ENCODE data around the gene COPS3. TPM values are rescaled to one million over a fixed set of nuclear protein-coding genes. Genes with fewer than 3 reads are reported as not detected.

COPS3 gene
- total RNA-seq, 1 donor from 2014 or later = 107 TPM

- DNase-seq (ENCODE audit: low read depth, low spot score) = no peak
These were observed 43.6 kb upstream of the COPS3 start for GRCh38 chr17:17324616-17325015.

DNA sequence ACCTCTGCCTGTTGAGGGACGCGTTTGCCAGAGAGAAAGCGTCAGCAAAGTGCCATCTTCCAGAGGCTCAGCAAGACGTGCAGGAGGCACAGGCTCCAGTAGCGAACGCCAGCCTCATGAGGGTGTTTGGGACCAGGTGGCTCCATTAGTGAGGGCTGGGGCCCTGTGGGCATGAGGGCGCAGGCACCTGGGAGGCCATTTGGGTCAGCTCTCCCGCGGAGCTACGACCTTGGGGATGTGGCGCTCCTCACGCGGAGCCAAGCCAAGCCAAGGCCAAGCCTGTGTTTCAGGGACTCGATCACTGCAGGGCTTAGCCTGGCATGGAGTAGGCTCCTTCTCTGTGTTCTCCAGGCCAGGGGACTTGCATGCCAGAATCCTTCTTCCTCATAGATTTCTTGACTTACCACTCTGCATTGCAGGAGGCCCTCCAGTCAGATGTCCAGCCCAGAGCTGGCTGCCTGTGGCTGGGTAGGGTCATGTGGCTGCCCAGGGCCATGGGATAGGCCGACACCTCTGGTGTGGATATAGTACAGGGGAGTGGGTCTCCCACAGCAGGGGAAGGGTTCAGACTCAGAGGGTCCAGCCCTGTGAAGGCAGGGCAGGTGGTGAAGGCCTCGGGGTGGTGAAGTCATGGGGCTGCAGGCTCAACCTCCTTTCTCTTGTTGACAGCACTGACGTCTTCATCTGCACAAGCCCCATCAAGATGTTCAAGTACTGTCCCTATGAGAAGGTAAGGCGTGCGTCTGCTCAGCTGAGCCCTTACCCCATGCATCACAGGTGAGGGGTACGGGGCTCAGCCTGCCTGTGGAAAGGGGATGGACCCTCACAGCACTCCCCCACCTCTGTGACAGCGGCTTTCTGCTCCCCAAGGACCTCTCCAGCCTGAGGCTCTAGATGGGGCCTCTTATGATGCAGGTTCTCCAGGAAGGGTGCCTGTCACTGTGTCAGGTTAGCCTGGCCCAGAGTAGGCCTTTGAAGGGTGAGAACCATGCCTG lies 41.8 kb upstream of the COPS3 start:
- no peak for TF ChIP-seq CTCF (conservative IDR thresholded peaks at IDR 0.05)
- H3K4me3 Mint-ChIP-seq = no peak overlapping the region
- H3K27ac Mint-ChIP-seq (ENCODE audit: unreplicated experiment) = no peak overlapping the region
- no peak for DNase-seq (ENCODE audit: low read depth, low spot score)
- H3K4me1 Mint-ChIP-seq = peaks cover 11% of the 10 kb centered on the region
- H3K27me3 Mint-ChIP-seq (ENCODE audit: low read depth) = no peaks in the 10 kb centered on the region
- H3K36me3 Mint-ChIP-seq (ENCODE audit: low read depth) = no peaks in the 10 kb centered on the region
- no peaks in the 10 kb centered on the region for H3K9me3 Mint-ChIP-seq

More at GRCh38 chr17:17324616-17325015, 43.6 kb upstream of the COPS3 start:
- Mint-ChIP-seq H3K27ac (ENCODE audit: unreplicated experiment) (no peak overlapping the region), H3K27me3 (ENCODE audit: low read depth) (no peaks in the 10 kb centered on the region), H3K4me1 (peaks cover 11% of the 10 kb centered on the region), H3K9me3 (no peaks in the 10 kb centered on the region), H3K36me3 (ENCODE audit: low read depth) (no peaks in the 10 kb centered on the region), H3K4me3 (no peak overlapping the region)
- TF ChIP-seq CTCF (conservative IDR thresholded peaks at IDR 0.05) = no peak

GRCh38 chr17:17321356-17322025 lies 40.4 kb upstream of the COPS3 start:
- no peak overlapping the region for H3K4me3 Mint-ChIP-seq
- H3K36me3 Mint-ChIP-seq (ENCODE audit: low read depth) = no peaks in the 10 kb centered on the region
- no peaks in the 10 kb centered on the region for H3K9me3 Mint-ChIP-seq
- no peak for DNase-seq (ENCODE audit: low read depth, low spot score)
- TF ChIP-seq CTCF (conservative IDR thresholded peaks at IDR 0.05) = no peak
- peaks cover 9% of the 10 kb centered on the region for H3K4me1 Mint-ChIP-seq
- no peaks in the 10 kb centered on the region for H3K27me3 Mint-ChIP-seq (ENCODE audit: low read depth)
- H3K27ac Mint-ChIP-seq (ENCODE audit: unreplicated experiment) = no peak overlapping the region

DNA sequence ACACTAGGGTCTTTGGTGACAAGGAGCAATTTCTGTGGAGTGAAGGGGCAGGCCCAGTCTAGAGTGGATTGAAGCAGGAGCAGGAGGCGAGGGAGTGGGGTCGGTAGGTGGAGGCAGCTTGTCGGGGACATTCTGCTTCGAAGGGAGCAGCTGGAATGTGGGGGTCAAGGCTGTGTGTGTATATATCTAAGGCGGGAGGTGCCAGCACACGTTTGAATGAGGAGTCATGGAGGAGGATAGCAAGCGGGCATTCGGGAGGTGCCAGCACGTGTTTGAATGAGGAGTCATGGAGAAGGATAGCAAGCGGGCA lies 39.8 kb upstream of the COPS3 start:
- H3K27me3 Mint-ChIP-seq (ENCODE audit: low read depth) = no peaks in the 10 kb centered on the region
- H3K9me3 Mint-ChIP-seq = no peaks in the 10 kb centered on the region
- no peak overlapping the region for H3K27ac Mint-ChIP-seq (ENCODE audit: unreplicated experiment)
- no peaks in the 10 kb centered on the region for H3K36me3 Mint-ChIP-seq (ENCODE audit: low read depth)
- H3K4me3 Mint-ChIP-seq = no peak overlapping the region
- no peak for TF ChIP-seq CTCF (conservative IDR thresholded peaks at IDR 0.05)
- no peak for DNase-seq (ENCODE audit: low read depth, low spot score)
- peaks cover 3% of the 10 kb centered on the region for H3K4me1 Mint-ChIP-seq

- H3K27me3 Mint-ChIP-seq (ENCODE audit: low read depth) = no peaks in the 10 kb centered on the region
- no peak for TF ChIP-seq CTCF (conservative IDR thresholded peaks at IDR 0.05)
- no peak overlapping the region for H3K27ac Mint-ChIP-seq (ENCODE audit: unreplicated experiment)
- DNase-seq (ENCODE audit: low read depth, low spot score) = no peak
- no peaks in the 10 kb centered on the region for H3K36me3 Mint-ChIP-seq (ENCODE audit: low read depth)
- no peaks in the 10 kb centered on the region for H3K9me3 Mint-ChIP-seq
- H3K4me1 Mint-ChIP-seq = no peaks in the 10 kb centered on the region
- H3K4me3 Mint-ChIP-seq = no peak overlapping the region
These were observed 39.3 kb upstream of the COPS3 start for GRCh38 chr17:17320188-17320910.
